HL-60 (cell line): Measurements from ENCODE around the gene ESR1.

Source experiments
- POLR2AphosphoS5 ChIP-seq: IDR thresholded peaks from 2 replicates; pipeline ENCODE4 v1.6.1; 2012; ENCODE audit warnings: low read depth
- SPI1 ChIP-seq: IDR thresholded peaks from 2 replicates; pipeline ENCODE4 v1.6.1; 2012; ENCODE audit warnings: low read depth, mild to moderate bottlenecking, borderline replicate concordance
- TF ChIP-seq, protein P1 (sequence below): IDR thresholded peaks from one replicate; pipeline ENCODE4 v1.5.1; 2011; ENCODE audit warnings: low read length, control low read depth, inconsistent platforms; ENCODE audit not compliant: insufficient read depth

- TF ChIP-seq, protein P1, sequence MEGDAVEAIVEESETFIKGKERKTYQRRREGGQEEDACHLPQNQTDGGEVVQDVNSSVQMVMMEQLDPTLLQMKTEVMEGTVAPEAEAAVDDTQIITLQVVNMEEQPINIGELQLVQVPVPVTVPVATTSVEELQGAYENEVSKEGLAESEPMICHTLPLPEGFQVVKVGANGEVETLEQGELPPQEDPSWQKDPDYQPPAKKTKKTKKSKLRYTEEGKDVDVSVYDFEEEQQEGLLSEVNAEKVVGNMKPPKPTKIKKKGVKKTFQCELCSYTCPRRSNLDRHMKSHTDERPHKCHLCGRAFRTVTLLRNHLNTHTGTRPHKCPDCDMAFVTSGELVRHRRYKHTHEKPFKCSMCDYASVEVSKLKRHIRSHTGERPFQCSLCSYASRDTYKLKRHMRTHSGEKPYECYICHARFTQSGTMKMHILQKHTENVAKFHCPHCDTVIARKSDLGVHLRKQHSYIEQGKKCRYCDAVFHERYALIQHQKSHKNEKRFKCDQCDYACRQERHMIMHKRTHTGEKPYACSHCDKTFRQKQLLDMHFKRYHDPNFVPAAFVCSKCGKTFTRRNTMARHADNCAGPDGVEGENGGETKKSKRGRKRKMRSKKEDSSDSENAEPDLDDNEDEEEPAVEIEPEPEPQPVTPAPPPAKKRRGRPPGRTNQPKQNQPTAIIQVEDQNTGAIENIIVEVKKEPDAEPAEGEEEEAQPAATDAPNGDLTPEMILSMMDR = no peak
- no peak for TF ChIP-seq SPI1
- no peak for TF ChIP-seq POLR2AphosphoS5
Observed at GRCh38 chr6:151822252-151823111, 15.0 kb downstream of the ESR1 start.
